Measurements from ENCODE around the gene GPR78. TPM values are rescaled to one million over a fixed set of nuclear protein-coding genes. Genes with fewer than 3 reads are reported as not detected.
A peak's percentile ranks its signal among the peaks of the same experiment; 100 is the strongest.

Gene GPR78
- total RNA-seq, 6 experiments from 2014 or later = 0.05 to 0.14 (median 0.09) TPM; not detected in 2

- DNase-seq = no peak
- Mint-ChIP-seq H3K27me3 (ENCODE audit: insufficient read depth) (peaks cover 24% of the 10 kb centered on the region), H3K4me1 (ENCODE audit: low read depth) (peaks cover 27% of the 10 kb centered on the region), H3K36me3 (ENCODE audit: low read depth) (0 out of 2 replicates have a peak, but pooled peaks cover 4% of the 10 kb centered on the region), H3K4me3 (no peak overlapping the region), H3K27ac (no peak overlapping the region), H3K9me3 (peaks cover 9% of the 10 kb centered on the region)
- no peak for TF ChIP-seq CTCF (IDR thresholded peaks at IDR 0.05)
These were observed 43.7 kb upstream of the GPR78 start for GRCh38 chr4:8536467-8536866.

DNA sequence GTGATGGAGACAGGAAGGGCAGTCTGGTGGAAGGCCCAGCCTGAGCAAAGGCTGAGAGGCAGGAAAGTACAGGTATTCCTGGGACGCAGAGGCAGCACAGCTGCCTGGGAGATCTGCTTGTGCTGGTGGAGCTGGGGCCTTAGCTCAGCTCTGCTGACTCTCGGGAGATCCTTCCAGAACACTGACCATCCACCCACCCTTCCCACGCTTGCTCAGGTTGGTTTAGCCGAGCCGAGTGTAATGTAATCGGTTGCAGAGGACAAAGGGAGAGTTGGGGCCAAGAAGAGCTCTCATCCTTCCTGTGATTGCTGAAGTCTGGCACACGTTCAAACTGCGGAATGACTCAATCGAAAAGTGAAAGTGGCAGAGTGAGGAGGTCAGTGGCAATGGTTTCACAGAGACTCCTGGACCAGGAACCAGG, 43.1 kb upstream of the GPR78 start:
- Mint-ChIP-seq H3K27me3 (ENCODE audit: insufficient read depth) (peaks cover 24% of the 10 kb centered on the region), H3K4me3 (peak overlapping the region; percentile 13; the same call in 1 of the 2 replicates), H3K9me3 (peaks cover 12% of the 10 kb centered on the region), H3K4me1 (ENCODE audit: low read depth) (peaks cover 27% of the 10 kb centered on the region), H3K27ac (no peak overlapping the region), H3K36me3 (ENCODE audit: low read depth) (0 out of 2 replicates have a peak, but pooled peaks cover 4% of the 10 kb centered on the region)
- TF ChIP-seq CTCF (IDR thresholded peaks at IDR 0.05) = no peak
- DNase-seq = peak; percentile 83

- H3K27ac Mint-ChIP-seq = no peak overlapping the region
- DNase-seq = no peak
- peaks cover 27% of the 10 kb centered on the region for H3K4me1 Mint-ChIP-seq (ENCODE audit: low read depth)
- H3K9me3 Mint-ChIP-seq = peaks cover 13% of the 10 kb centered on the region
- H3K4me3 Mint-ChIP-seq = no peak overlapping the region
- H3K27me3 Mint-ChIP-seq (ENCODE audit: insufficient read depth) = peaks cover 28% of the 10 kb centered on the region
- H3K36me3 Mint-ChIP-seq (ENCODE audit: low read depth) = 0 out of 2 replicates have a peak, but pooled peaks cover 4% of the 10 kb centered on the region
- no peak for TF ChIP-seq CTCF (IDR thresholded peaks at IDR 0.05)
These were observed 42.0 kb upstream of the GPR78 start for GRCh38 chr4:8538076-8538702.

DNA sequence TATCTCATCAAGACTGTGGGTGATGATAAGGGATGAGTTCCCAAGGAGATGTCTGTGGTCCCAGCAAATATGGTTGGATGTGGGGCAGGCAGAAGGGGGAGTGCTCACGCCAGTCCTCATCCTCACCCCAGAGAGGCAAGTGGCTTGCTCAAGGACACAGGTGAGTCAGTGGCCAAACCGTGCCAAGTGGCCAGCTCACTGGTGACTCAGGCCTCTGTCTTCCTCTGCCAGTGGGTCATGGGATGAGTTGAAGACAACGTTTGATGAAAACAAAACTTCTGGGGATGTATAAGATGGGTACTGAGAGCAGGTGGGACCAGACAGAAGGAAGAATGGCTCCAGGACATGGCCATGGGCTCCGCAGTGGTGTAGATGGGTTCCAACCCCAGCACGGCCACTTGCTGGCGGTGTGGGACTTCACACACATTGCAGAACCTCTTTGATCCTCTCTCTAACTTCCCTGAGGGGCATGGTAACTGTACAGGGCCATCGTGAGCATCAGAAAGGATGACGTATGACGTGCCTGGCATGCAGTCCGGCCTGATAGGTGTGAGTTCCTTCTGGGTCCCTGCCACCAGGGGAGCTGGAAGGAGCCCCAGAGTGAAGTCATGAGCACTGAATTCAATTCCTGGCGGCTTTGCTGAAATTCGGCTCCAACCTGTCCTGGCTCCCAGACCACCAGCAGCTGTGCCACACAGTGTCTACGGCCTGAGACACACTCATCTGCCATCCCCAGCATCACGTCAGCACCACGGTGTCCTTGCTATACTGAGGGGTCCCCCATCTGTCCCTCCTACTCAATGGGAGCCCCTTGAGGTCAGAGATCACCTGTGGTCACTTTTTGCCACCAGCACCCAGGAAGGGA, 41.3 kb upstream of the GPR78 start:
- H3K4me3 Mint-ChIP-seq = no peak overlapping the region
- H3K36me3 Mint-ChIP-seq (ENCODE audit: low read depth) = peaks cover 4% of the 10 kb centered on the region; the same call in 1 of the 2 replicates
- peaks cover 19% of the 10 kb centered on the region for H3K9me3 Mint-ChIP-seq
- H3K27me3 Mint-ChIP-seq (ENCODE audit: insufficient read depth) = peaks cover 22% of the 10 kb centered on the region
- TF ChIP-seq CTCF (IDR thresholded peaks at IDR 0.05) = no peak
- no peak overlapping the region for H3K27ac Mint-ChIP-seq
- H3K4me1 Mint-ChIP-seq (ENCODE audit: low read depth) = peaks cover 27% of the 10 kb centered on the region
- peak; percentile 82 for DNase-seq

DNA sequence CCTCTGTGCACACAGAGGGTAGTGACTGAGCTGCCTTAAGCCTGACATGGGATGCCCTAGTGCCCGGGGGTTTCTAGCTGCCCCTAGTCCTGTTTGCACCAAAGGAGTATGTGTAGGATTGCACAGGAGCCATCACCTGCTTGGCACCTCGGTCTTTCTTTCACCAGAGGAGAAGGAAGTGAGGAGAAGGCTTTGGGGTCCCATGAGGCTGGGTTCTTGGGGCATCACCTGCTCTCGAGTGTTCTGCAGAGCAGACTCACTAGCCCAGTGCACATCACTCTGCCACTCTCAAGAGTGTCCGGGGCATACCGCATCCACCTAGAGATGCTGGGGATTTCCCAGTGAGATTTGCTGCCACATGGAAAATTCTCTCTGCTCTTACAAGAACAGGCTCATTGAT, 40.5 kb upstream of the GPR78 start:
- H3K27me3 Mint-ChIP-seq (ENCODE audit: insufficient read depth) = peaks cover 24% of the 10 kb centered on the region
- DNase-seq = no peak
- H3K4me3 Mint-ChIP-seq = no peak overlapping the region
- no peak overlapping the region for H3K27ac Mint-ChIP-seq
- peaks cover 25% of the 10 kb centered on the region for H3K9me3 Mint-ChIP-seq
- H3K36me3 Mint-ChIP-seq (ENCODE audit: low read depth) = peaks cover 3% of the 10 kb centered on the region; the same call in 1 of the 2 replicates
- peaks cover 27% of the 10 kb centered on the region for H3K4me1 Mint-ChIP-seq (ENCODE audit: low read depth)
- no peak for TF ChIP-seq CTCF (IDR thresholded peaks at IDR 0.05)
